NCI-H748 (cell line): ENCODE results near the gene SPATA16.

Source experiments
- DNase-seq: peaks from one replicate; lab custom pipeline; 2025; ENCODE audit not compliant: unreplicated experiment; lab: John Stamatoyannopoulos, UW

SPATA16 gene

GRCh38 chr3:172958565-172958964 lies 182.5 kb downstream of the SPATA16 start:
- no peak for DNase-seq

DNA sequence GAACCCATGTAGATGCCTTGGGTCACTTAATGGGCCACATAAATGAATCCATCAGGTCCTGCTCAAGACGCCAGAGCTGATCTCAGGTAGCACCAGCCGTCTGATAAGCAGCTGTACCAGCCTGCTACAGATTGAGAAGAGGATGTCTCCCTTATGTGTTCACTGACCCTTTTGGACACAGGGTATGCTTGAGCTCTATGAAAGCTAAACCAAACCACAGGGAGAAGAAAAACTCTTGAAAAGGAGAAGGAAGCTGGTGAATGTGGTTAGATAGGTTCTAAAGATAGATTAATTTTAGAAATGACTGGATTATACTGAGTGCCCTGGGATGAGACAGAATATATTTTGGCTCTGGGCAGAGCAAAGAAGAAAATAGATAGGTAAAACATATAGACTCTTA lies 187.5 kb downstream of the SPATA16 start:
- no peak for DNase-seq

DNA sequence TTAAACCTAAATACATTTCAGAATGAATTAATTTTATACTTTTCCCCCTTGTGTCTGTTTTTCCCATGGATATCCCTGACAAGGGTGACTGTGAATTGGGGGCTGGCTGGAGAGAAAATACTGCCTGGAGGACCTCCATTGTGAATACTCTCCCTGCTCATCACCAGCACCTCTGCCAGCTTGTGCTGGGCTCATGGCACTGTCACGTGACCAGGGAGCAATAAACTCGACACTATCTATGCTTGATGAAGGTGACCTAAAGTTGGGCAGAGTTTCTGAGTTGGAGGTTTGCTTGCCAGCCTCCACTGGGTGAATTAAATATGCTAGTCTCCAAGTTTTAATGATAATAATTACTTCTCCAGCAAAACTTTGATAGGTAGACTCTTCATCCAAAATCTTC lies 189.5 kb downstream of the SPATA16 start:
- DNase-seq: no peak

DNA sequence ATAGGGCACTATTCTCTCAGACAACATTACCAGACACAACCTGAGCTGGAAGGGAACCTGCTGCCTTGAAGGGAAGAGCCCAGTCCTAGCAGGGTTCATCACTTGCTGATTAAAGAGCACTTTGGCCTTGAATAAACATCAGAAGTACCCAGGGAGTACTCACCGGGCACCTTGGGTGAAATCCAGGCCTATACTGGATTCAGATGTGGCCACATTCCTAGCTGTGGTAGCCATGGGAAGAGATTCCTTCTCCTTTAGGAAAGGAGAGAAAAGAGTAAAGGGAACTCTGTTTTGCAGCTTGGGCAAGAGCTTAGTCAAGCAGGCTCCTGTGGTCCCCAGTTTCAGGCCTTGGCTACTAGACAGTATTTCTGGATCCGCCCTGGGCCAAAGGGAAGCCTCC lies 195.0 kb downstream of the SPATA16 start:
- no peak for DNase-seq

GRCh38 chr3:172939651-172940293 lies 201.3 kb downstream of the SPATA16 start:
- DNase-seq: no peak

DNA sequence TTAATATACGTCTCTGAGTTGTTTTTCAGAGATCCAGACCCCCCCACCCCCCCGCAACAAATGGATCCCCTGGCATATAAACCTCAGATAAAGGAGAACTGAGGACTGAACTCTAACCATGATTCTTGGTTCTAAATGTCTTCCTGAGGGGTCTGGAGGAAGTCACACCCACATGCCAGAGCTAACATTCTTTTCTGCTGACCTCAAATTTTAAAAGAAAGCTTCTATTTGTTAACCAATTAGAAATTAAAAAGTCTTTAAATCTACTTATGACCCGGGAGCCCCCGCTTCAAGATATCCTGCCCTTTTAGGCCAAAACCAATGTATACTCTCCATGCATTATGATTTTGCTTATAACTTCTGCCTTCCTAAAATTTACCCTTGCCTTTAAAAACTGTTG lies 202.2 kb downstream of the SPATA16 start:
- no peak for DNase-seq

GRCh38 chr3:172931746-172932285 lies 209.2 kb downstream of the SPATA16 start:
- no peak for DNase-seq

DNA sequence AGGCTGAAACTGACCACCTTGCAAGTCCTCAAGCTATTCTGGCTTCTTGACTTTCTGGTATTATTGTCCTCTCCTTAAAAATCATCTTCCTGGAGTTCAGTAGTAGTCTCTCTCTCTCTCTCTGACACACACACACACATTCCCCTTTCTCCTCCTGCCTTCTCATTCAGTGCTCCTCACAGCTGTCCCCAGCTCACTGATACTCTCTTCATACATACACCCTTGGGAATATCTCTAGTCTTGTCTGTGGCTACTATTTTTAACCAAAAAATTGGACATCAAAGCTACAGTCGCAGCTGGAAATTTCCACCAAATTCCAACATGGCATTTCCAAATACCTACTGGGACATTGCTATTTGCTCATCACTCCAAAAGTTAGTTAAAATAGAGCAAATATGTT lies 211.6 kb downstream of the SPATA16 start:
- no peak for DNase-seq

DNA sequence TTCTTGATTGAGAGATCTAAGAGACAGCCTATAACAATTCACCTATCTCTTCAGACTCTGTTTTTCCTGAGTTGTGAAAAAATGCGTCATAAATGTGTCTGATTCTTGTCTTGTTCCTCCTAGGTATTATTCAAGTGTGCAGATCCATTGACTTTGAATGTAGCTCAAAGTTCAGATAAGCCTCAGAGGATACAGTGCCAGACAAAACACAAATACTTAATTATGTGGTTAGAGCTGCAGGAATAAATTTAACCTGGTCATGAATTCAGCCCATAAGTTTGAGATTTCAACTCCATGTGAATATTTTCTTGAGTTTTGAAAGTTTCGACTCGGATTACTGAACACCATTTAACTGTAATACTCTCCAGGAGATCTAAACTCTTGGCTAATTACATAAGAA lies 216.5 kb downstream of the SPATA16 start:
- no peak for DNase-seq

GRCh38 chr3:172919297-172919683 lies 221.7 kb downstream of the SPATA16 start:
- DNase-seq: no peak

DNA sequence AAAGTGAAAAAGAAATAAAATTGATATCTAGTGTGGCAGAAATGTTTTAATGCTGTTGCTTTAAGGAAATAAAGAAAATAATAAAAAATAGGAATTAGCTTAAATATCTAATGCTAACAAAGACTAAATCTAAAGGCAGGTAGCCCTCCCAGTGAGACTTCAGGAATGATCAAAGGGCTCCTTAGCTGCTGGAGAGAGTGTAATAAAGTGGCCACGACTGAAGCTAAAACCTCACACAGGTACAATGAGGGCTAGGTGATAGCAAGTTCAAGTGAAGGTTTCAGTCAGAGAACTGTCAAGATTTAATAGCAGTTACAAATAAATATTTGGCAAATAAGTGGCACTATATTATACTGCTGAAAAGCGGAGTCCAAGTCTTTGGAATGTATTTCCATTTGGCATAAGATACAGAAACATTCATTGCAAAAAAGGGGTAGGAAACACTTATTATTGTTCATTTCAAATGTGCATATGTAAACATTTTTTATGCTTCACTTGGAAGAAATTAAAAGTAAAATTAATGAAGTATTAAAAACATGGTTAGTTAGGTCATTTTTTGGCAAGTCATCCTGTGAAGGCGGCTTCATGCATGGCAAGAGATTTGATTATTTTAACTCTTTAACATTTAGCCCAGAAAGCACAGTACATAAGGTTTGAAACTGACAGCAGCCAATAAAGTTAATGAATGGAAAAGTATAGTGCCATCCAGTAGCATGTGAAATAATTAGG lies 222.3 kb downstream of the SPATA16 start:
- DNase-seq: peak; percentile 42

DNA sequence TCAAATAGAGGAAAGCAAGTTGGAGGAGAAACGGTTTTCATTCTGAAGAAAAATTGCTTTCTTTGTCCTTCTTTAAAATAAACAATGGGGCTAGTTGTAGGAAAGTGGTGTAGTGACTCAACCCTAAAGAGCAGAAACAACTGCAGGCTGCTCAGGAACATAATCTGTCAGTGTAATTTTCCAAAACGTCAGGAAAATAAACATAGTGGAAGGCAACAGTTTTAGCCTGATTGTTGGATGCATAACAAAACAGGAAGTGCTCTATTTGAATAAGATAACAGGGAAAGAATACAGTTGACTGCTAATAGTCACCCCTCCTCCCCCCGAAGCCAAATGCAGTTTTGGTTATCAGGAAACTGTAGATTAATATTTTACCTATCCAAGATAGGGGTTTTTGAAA lies 222.9 kb downstream of the SPATA16 start:
- peak; percentile 90 for DNase-seq

DNA sequence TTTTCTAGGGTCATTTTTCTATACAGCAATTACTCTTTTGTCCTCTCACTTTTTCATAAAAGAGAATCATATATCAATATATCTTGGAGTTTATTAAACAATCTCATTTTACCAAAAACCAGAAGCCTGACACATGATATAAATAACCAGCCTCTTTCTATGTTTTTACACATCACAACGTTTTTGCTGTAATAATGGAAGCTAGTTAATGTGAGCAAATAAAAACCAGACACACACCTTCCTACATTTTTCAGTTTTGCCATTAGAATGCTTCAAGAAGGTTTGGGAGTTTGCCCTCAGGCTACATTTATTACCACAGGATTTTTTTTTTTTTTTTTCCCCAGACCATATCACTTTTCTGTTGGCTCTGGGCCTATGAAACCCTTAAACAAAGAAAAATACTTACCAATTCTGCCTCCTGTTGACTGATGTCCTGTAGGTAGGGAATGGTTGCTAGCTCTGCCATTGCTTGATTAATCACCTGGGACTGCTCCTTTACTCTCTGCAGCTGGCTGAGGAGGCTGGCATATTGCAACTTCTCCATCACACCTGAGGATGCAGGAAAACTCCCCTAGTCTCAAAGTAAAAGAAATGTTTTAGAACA lies 225.0 kb downstream of the SPATA16 start:
- peak; percentile 92 for DNase-seq

- no peak for DNase-seq
These were observed 226.2 kb downstream of the SPATA16 start for GRCh38 chr3:172914854-172915253.

DNA sequence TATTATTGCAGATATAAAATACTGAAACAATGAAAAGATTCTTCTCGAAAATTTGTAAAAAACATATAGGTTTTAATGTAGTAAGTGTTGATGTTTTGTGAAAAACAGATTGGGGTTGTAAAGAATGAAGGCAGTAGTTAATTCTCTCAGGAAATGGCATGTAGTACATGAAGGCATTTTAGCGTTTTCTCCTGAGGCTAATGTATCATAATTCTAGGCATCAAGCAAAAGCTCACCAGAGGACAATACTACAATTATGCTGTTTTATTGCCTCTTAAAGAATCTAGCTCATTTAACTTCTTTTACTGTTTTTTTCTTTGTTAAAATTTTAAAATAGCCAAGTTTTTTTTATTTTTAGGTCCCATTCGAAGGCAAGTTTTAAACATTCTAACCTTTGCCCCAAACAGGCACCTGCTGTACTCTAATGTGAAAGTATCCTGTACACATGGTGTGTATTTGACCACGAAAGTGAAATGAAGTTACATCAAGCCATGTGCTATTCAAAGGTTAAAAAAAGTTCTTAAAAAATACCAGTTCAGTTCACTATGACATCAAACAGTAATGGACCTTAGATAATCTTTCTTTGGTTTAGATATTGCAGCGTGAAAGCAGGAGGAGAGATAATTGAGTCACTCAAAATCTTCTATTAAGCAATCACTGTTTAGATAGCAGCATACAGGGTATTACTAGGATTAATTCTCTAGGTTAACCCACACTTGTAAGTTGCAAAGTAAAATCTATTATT lies 227.0 kb downstream of the SPATA16 start:
- DNase-seq: no peak

DNA sequence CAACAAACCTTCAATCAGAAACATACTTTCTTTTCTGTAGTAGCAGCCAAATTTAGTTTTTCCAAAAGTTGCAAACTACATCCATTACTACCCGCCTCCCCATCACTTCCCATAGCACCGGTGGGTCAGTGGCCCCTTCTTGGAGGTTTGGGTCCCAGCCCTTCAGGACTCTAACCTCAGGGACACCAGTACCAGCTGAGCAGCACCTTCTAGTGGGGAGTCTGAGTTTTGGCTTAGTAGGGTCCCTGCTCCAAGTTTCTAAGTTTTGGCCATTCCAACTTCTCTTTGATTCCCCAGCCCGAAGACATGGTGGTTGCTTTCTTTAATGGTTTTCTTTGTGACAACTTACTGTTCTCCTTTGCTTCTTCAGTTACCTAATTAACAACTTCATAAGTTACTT lies 229.9 kb downstream of the SPATA16 start:
- DNase-seq: no peak

DNA sequence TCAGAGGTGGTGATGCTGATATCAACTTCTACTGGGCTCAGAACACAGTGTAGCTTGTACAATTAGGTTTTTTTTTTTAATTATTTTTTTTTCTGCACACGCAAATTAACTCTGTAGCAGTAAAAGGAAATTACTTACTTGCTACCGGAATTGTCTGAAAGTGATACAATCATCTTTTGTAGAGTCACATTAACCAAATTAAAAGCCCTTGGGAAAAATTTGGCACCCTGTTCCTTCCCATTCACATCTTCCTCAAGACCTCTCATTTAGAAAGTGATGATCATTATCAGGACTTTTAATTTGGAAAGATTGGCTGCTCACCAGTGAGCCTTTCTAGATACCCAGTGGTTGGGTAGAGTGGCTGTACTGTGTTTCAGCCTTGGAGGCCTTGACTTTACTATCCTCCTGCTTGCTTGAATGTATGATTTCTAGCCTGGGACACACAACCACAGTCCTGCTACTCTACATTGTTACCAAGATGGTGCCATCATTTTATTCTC lies 232.2 kb downstream of the SPATA16 start:
- no peak for DNase-seq

DNA sequence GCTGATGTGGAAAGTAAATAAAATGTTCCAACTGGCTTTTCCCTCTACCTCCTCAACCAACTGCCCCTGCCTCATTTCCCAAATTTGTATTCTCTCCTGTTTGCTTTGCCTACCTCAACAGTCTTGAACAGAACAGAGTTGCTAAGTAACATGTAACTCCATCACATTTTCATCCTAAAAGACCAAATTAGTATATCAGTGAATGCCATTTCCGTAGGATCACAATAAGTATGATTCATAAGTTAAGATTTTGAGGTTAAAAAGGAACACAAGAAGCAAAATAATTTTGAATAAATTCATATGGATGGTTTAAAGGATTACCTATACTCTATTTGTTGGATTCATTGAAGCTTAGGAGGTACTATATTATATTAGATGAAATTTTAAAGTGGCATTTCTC lies 235.6 kb downstream of the SPATA16 start:
- no peak for DNase-seq

- DNase-seq: no peak
These were observed 236.2 kb downstream of the SPATA16 start for GRCh38 chr3:172904711-172905373.

DNA sequence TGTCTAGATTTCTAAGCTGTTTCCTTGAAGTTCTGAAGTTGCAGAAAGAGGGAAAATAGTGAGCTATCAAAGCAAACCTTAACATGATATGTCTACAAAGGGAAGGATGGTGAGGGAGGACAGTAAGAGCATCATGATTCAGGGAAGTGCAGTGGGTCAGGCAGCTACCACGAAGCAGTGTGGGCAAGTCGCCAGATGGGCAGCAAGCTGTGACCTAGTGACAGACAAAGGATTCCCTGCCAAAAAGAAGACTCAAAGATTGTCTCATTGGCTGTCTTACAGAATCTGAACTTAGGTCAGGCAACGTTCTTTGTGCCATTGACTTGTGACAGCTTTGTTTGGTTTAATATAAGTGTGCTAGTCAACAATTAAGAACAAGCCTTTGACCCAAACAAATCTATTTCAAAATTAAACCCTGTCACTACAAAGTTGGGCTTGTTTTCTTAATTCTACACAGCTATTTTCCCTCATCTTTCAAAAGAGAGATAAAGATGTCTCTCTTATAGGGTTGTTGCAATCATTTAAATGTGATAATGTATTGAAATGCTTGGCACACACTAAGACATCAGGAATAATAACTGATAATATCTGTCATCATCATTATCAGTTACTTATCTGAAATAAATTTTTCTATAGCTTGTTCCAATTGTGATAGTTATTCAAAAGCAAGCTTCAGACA lies 237.3 kb downstream of the SPATA16 start:
- no peak for DNase-seq
